ENCODE results near the gene AXL. TPM values are rescaled to one million over a fixed set of nuclear protein-coding genes. Genes with fewer than 3 reads are reported as not detected.
A peak's percentile ranks its signal among the peaks of the same experiment; 100 is the strongest.
"Not testable (repeated sequence)": the region's sequence is repeated elsewhere in the genome, so short reads cannot be mapped to it uniquely, and the experiment has no call there.

AXL gene
- 27.7 and 29.8 TPM in 2 replicates for total RNA-seq (2014; rRNA removed; shearing (Covaris generic))
- 5.4 and 7.0 TPM in 2 replicates for polyA plus RNA-seq (2014; cell fraction: nucleus; rRNA removed)

- DNase-seq (ENCODE audit: extremely low read depth, low read depth), result no peak
These were observed at the start of gene AXL for GRCh38 chr19:41218615-41219507. TSS of gene AXL (plus strand) at chr19:41219223. CDS start at chr19:41219393, 170 bp downstream.

- DNase-seq (ENCODE audit: extremely low read depth, low read depth), result no peak
These were observed 46.5 kb upstream of the AXL start for GRCh38 chr19:41172297-41173164.

- DNase-seq (ENCODE audit: extremely low read depth, low read depth), result no peak
These were observed 44.6 kb upstream of the AXL start for GRCh38 chr19:41174297-41174928.

GRCh38 chr19:41175801-41176777 lies 42.9 kb upstream of the AXL start:
- peak; percentile 4 for DNase-seq (ENCODE audit: extremely low read depth, low read depth)

- DNase-seq (ENCODE audit: extremely low read depth, low read depth), result not testable (repeated sequence)
These were observed 38.9 kb upstream of the AXL start for GRCh38 chr19:41180173-41180572.

- DNase-seq (ENCODE audit: extremely low read depth, low read depth), result no peak
These were observed 31.8 kb upstream of the AXL start for GRCh38 chr19:41186971-41187883.

- no peak for DNase-seq (ENCODE audit: extremely low read depth, low read depth)
These were observed 31.1 kb upstream of the AXL start for GRCh38 chr19:41187884-41188279.

GRCh38 chr19:41189425-41190065 lies 29.5 kb upstream of the AXL start:
- DNase-seq (ENCODE audit: extremely low read depth, low read depth), result no peak

GRCh38 chr19:41192574-41193429 lies 26.2 kb upstream of the AXL start, which contains the start of gene CYP2S1:
TSS of gene CYP2S1 (plus strand) at chr19:41193219. CDS start at chr19:41193265, 46 bp downstream.
- DNase-seq (ENCODE audit: extremely low read depth, low read depth), result no peak

- no peak for DNase-seq (ENCODE audit: extremely low read depth, low read depth)
These were observed 25.4 kb upstream of the AXL start for GRCh38 chr19:41193430-41194156.

GRCh38 chr19:41194157-41194552 lies 24.9 kb upstream of the AXL start:
- DNase-seq (ENCODE audit: extremely low read depth, low read depth), result no peak

- DNase-seq (ENCODE audit: extremely low read depth, low read depth), result no peak
These were observed 23.1 kb upstream of the AXL start for GRCh38 chr19:41195675-41196497.

- no peak for DNase-seq (ENCODE audit: extremely low read depth, low read depth)
These were observed 20.5 kb upstream of the AXL start for GRCh38 chr19:41198559-41198958.

GRCh38 chr19:41203371-41203770 lies 15.7 kb upstream of the AXL start:
- DNase-seq (ENCODE audit: extremely low read depth, low read depth), result no peak

- peak; percentile 70 for DNase-seq (ENCODE audit: extremely low read depth, low read depth)
These were observed 14.7 kb upstream of the AXL start for GRCh38 chr19:41204338-41204737.

GRCh38 chr19:41205995-41206394 lies 13.0 kb upstream of the AXL start:
- DNase-seq (ENCODE audit: extremely low read depth, low read depth), result no peak
